HepG2 (cell line): ENCODE results near the gene SEMA3B. TPM values are rescaled to one million over a fixed set of nuclear protein-coding genes. Genes with fewer than 3 reads are reported as not detected.

Experiments used
- ISL2 ChIP-seq: sonication (generic); formaldehyde crosslinking; IDR thresholded peaks from 2 replicates; pipeline ENCODE4 v1.5.0; 2020; ENCODE audit warnings: missing genetic modification reagents
- NKX3-1 ChIP-seq: sonication (generic); formaldehyde crosslinking; IDR thresholded peaks from 2 replicates; pipeline ENCODE4 v1.5.0; 2020; ENCODE audit warnings: missing genetic modification reagents
- NR2F1 ChIP-seq, 2 experiments: fragments of 450-650 bp in 1 of 2; formaldehyde crosslinking in 1 of 2; IDR thresholded peaks; 2 replicates each; pipeline versions ENCODE4 v1.5.0 to v1.6.1; 2016 to 2020; ENCODE audit warnings: mild to moderate bottlenecking in 1 of 2, missing compliant biosample characterization in 1 of 2, missing genetic modification reagents in 1 of 2, moderate library complexity in 1 of 2
- POLR2AphosphoS5 ChIP-seq: IDR thresholded peaks from 2 replicates; pipeline ENCODE4 v1.6.1; 2012; ENCODE audit warnings: low read depth, low read length
- SOX6 ChIP-seq, 2 experiments: fragments of 450-650 bp in 1 of 2; sonication (generic) in 1 of 2; formaldehyde crosslinking in 1 of 2; IDR thresholded peaks; 2 replicates each; pipeline versions ENCODE4 v1.4.0 to v1.6.1; 2017 to 2020; ENCODE audit warnings: antibody characterized with exemption in 1 of 2, mild to moderate bottlenecking in 1 of 2, missing genetic modification reagents in 1 of 2
- ZFX ChIP-seq: sonication (generic); formaldehyde crosslinking; IDR thresholded peaks from 2 replicates; pipeline ENCODE4 v1.4.0; 2020; ENCODE audit warnings: mild to moderate bottlenecking, low read depth, missing genetic modification reagents, moderate library complexity
- ZNF230 ChIP-seq: sonication (generic); formaldehyde crosslinking; IDR thresholded peaks from 2 replicates; pipeline ENCODE4 v1.4.0; 2020; ENCODE audit warnings: mild to moderate bottlenecking, missing genetic modification reagents
- ZNF547 ChIP-seq: sonication (generic); formaldehyde crosslinking; IDR thresholded peaks from 2 replicates; pipeline ENCODE4 v1.5.1; 2020; ENCODE audit warnings: mild to moderate bottlenecking, missing genetic modification reagents
- ZNF878 ChIP-seq: sonication (generic); formaldehyde crosslinking; IDR thresholded peaks from 2 replicates; pipeline ENCODE4 v1.8.1; 2023; ENCODE audit warnings: mild to moderate bottlenecking, missing genetic modification reagents, moderate library complexity
- polyA plus RNA-seq, 8 experiments: library from polyadenylated mRNA; depleted of rRNA in 3 of 8; stranded (reverse) in 7 of 8; unstranded in 1 of 8; fragments of >200 nt; fragmentation: Illumina TruSeq in 4 of 8; extraction: Trizol in 4 of 8; gene quantifications; 2 replicates each; pipeline versions ENCODE4 v1.2.1 to v1.2.3, GENCODE V29; 2011 to 2016; ENCODE audit warnings: low read depth in 4 of 8, missing spikeins in 1 of 8, mixed read lengths in 1 of 8; ENCODE audit not compliant: insufficient read depth in 1 of 8
- total RNA-seq, 5 experiments: library from RNA; depleted of rRNA; stranded (reverse); fragments of >200 nt; fragmentation: Illumina TruSeq; extraction: Trizol; gene quantifications; 2 replicates each; pipeline ENCODE4 v1.2.3, GENCODE V29; 2016; ENCODE audit warnings: low read depth in 1 of 5
- TF ChIP-seq, protein P1 (sequence below): sonication (generic); formaldehyde crosslinking; IDR thresholded peaks from 2 replicates; pipeline ENCODE4 v1.5.1; 2020; ENCODE audit warnings: mild to moderate bottlenecking, missing genetic modification reagents, moderate library complexity
- TF ChIP-seq, protein P2 (sequence below): sonication (generic); formaldehyde crosslinking; IDR thresholded peaks from 2 replicates; pipeline ENCODE4 v1.8.1; 2023; ENCODE audit warnings: mild to moderate bottlenecking, inconsistent platforms, moderate library complexity, missing genetic modification reagents, borderline replicate concordance
- TF ChIP-seq, protein P3 (sequence below): sonication (generic); formaldehyde crosslinking; IDR thresholded peaks from 2 replicates; pipeline ENCODE4 v1.4.0; 2020; ENCODE audit warnings: mild to moderate bottlenecking, missing genetic modification reagents

SEMA3B gene
- total and polyA plus RNA-seq, 2 of the 13 experiments (the other 11 are each of a cell fraction or from before 2014, with no cell fraction given) = 93.2 to 158 TPM

DNA sequence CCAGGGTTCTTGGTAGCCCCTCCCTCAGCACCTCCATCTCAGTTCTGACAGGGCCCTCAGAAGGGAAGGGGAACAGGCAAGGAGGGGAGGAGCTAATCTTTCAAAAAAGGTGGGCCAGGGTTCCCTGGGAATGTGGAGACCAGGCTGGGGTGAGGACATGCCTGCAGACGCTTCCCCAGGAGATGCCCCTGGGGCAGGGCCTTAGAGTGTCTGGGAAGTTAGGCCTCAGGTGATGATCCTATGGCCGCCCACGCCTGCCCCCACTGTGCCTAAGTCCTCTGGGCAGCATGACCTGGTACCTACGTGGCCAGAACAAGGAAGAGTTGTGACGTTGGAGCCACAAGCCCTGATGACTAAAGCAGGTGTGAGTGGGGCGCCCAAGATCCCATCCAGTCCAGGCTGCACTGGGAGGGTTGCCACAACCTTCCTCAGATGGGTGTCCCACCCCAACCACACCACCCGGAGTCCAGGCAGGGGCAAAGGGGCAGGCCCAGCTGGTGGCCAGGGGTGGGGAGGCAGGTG is 3.9 kb upstream of the SEMA3B start (continued):
- TF ChIP-seq, protein P1, sequence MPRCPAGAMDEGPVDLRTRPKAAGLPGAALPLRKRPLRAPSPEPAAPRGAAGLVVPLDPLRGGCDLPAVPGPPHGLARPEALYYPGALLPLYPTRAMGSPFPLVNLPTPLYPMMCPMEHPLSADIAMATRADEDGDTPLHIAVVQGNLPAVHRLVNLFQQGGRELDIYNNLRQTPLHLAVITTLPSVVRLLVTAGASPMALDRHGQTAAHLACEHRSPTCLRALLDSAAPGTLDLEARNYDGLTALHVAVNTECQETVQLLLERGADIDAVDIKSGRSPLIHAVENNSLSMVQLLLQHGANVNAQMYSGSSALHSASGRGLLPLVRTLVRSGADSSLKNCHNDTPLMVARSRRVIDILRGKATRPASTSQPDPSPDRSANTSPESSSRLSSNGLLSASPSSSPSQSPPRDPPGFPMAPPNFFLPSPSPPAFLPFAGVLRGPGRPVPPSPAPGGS = peak; percentile 14; the same call in 1 of the 2 replicates
- TF ChIP-seq ZFX (CRISPR knock-in tag) (peak; percentile 61), NR2F1 (CRISPR knock-in tag; IDR thresholded peaks at IDR 0.05) (0 out of 4 replicates have a peak, but pooled peaks of 1 of the 2 experiments have one; percentile 2), SOX6 (IDR thresholded peaks at IDR 0.05) (no peak), SOX6 (CRISPR knock-in tag; IDR thresholded peaks at IDR 0.05) (peak; percentile 47; the same call in 1 of the 2 replicates), ISL2 (CRISPR knock-in tag) (0 out of 2 replicates have a peak, but pooled peaks have one; percentile 7), ZNF547 (CRISPR knock-in tag) (0 out of 2 replicates have a peak, but pooled peaks have one; percentile 22), POLR2AphosphoS5 (peak; percentile 7; the same call in 1 of the 2 replicates), ZNF230 (no peak), NKX3-1 (CRISPR knock-in tag) (no peak), ZNF878 (CRISPR knock-in tag) (no peak)
- TF ChIP-seq, protein P2, sequence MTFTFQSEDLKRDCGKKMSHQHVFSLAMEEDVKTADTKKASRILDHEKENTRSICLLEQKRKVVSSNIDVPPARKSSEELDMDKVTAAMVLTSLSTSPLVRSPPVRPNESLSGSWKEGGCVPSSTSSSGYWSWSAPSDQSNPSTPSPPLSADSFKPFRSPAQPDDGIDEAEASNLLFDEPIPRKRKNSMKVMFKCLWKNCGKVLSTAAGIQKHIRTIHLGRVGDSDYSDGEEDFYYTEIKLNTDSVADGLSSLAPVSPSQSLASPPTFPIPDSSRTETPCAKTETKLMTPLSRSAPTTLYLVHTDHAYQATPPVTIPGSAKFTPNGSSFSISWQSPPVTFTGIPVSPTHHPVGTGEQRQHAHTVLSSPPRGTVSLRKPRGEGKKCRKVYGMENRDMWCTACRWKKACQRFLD = no peak
- TF ChIP-seq, protein P3, sequence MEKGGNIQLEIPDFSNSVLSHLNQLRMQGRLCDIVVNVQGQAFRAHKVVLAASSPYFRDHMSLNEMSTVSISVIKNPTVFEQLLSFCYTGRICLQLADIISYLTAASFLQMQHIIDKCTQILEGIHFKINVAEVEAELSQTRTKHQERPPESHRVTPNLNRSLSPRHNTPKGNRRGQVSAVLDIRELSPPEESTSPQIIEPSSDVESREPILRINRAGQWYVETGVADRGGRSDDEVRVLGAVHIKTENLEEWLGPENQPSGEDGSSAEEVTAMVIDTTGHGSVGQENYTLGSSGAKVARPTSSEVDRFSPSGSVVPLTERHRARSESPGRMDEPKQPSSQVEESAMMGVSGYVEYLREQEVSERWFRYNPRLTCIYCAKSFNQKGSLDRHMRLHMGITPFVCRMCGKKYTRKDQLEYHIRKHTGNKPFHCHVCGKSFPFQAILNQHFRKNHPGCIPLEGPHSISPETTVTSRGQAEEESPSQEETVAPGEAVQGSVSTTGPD (CRISPR knock-in tag) = peak; percentile 19; the same call in 1 of the 2 replicates
